Nephron (organoid): ENCODE data around the gene CDH4.

Experiments used
- H3K27ac Mint-ChIP-seq, 3 experiments: 2 replicates each; pipeline ENCODE4 v1.8.0; 2020; ENCODE audit warnings: mixed read lengths in 3 of 3, mild to moderate bottlenecking in 2 of 3, moderate library complexity in 1 of 3
- H3K27me3 Mint-ChIP-seq: 2 replicates; pipeline ENCODE4 v1.8.0; 2021; ENCODE audit warnings: low read depth, mild to moderate bottlenecking, moderate library complexity, mixed read lengths
- H3K36me3 Mint-ChIP-seq: 2 replicates; pipeline ENCODE4 v1.8.0; 2020; ENCODE audit warnings: low read depth, mixed read lengths
- H3K4me1 Mint-ChIP-seq: 2 replicates; pipeline ENCODE4 v1.8.0; 2020; ENCODE audit warnings: mixed read lengths
- H3K4me3 Mint-ChIP-seq, 3 experiments: 2 replicates each; pipeline ENCODE4 v1.8.0; 2020; ENCODE audit warnings: mild to moderate bottlenecking in 3 of 3, mixed read lengths in 3 of 3, moderate library complexity in 2 of 3
- H3K9me3 Mint-ChIP-seq: 2 replicates; pipeline ENCODE4 v1.8.0; 2020; ENCODE audit warnings: mixed read lengths
- TF ChIP-seq, protein P1 (sequence below), 3 experiments: fragments of 200-600 bp; sonication (generic); IDR thresholded peaks; one replicate each; pipeline ENCODE4 v1.5.0; 2021; ENCODE audit warnings: antibody characterized with exemption in 3 of 3; ENCODE audit not compliant: unreplicated experiment in 3 of 3

The CDH4 gene

DNA sequence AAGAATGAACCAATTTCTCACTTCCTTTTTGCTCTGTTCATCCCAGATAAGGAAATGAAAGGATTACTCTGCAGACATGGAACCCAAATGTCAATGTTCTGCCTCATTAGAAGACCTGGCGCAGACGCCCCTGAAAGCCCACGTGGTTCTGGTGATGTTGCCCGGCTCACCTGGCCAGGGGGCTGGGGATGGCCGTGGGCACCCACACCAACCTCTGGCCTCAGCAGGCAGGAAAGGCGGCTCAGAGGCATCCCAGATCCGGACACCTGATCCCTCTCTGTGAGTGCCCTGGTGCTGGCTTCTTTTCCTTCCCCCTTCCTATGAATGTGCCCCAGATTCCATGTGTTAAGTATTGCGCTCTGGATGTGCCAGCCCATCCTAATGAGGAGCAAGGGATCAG is 33.6 kb downstream of the CDH4 start:
- Mint-ChIP-seq H3K4me1 (peaks cover 19% of the 10 kb centered on the region), H3K36me3 (peaks cover 3% of the 10 kb centered on the region), H3K4me3 (no peak overlapping the region), H3K27me3 (peaks cover 40% of the 10 kb centered on the region), H3K9me3 (peaks cover 3% of the 10 kb centered on the region), H3K27ac (no peak overlapping the region)
- TF ChIP-seq, protein P1, sequence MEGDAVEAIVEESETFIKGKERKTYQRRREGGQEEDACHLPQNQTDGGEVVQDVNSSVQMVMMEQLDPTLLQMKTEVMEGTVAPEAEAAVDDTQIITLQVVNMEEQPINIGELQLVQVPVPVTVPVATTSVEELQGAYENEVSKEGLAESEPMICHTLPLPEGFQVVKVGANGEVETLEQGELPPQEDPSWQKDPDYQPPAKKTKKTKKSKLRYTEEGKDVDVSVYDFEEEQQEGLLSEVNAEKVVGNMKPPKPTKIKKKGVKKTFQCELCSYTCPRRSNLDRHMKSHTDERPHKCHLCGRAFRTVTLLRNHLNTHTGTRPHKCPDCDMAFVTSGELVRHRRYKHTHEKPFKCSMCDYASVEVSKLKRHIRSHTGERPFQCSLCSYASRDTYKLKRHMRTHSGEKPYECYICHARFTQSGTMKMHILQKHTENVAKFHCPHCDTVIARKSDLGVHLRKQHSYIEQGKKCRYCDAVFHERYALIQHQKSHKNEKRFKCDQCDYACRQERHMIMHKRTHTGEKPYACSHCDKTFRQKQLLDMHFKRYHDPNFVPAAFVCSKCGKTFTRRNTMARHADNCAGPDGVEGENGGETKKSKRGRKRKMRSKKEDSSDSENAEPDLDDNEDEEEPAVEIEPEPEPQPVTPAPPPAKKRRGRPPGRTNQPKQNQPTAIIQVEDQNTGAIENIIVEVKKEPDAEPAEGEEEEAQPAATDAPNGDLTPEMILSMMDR (IDR thresholded peaks at IDR 0.05; ENCODE audit: unreplicated experiment in 3 of 3) = no peak

DNA sequence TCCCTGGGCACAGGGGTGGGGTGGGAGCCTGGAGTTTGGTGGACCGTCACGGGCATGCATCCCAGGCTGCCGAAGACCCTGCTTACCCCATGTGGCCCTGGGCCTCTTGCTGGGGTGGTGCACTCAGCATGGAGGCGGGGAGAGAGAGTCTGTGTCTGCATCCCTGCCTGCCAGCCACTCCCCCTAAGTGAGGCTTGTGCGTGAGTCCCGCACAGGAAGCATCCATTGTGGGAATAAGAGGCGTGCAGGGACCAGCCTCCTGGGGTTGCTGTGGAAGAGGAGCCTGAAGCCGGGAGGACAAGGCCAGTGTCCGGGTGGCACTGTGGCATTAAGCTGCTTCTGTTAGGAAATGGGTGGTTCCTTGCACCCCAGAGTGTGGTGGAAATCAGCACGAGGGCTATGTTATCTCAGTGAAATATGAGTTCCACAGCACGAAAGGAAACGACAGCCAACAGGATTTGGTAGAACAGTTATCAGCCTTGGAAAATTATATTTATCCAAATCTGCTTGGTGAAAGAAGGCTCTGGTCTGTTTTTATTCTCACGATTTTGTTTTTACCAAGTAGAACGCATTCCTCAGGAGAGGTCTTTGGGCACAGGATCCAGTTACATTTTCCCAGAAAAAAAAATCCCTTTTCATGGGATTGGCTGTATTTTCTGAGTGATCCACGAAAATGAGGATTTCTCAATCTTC is 35.7 kb downstream of the CDH4 start:
- Mint-ChIP-seq H3K4me1 (peaks cover 19% of the 10 kb centered on the region), H3K27me3 (peaks cover 46% of the 10 kb centered on the region), H3K36me3 (no peaks in the 10 kb centered on the region), H3K4me3 (no peak overlapping the region), H3K9me3 (peaks cover 3% of the 10 kb centered on the region), H3K27ac (no peak overlapping the region)
- TF ChIP-seq, protein P1 (IDR thresholded peaks at IDR 0.05; ENCODE audit: unreplicated experiment in 3 of 3) = no peak

DNA sequence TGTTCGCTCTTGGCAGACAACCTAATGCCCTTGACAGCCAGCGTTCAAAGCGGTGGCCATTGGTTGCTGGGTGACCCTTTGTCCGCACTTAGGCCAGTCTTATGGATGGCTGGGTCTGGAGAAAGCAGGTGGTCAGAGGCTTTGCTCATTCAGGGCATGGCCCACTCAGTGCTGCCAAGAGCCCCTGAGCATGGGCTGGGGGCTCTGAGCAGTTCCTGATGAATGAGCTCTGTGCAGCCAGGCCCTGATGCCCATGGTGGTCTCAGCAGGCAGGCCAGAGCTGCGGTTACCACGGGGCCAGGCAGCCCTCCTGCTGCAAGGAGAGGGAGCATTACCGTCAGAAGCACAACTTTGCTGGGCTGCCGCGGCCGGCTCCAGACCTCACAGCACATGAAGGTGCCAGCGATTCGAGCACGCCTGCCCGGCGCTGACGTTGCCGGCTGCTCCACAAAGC is 36.3 kb downstream of the CDH4 start:
- Mint-ChIP-seq H3K4me3 (no peak overlapping the region), H3K27ac (no peak overlapping the region)

DNA sequence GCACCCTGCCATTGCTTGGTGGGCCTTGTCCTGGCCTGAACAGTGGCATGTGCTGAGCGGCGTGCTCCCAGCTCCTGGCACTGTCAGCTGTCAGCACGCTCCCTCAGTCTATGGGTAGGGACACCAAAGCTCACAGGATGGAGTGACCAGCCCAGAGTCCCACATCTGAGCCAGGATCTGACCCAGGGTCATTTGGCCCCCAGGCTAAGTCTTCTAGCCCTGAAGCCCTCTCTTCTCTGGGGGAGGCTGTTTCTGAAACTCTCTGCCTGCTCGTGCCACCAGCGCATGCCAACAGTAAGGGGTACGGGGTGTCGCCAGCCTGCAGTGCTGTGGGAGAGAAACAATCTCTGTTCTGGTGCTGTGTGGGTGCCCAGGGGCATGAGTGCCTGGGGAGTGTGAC is 37.1 kb downstream of the CDH4 start:
- Mint-ChIP-seq H3K27me3 (peaks cover 50% of the 10 kb centered on the region), H3K36me3 (no peaks in the 10 kb centered on the region), H3K4me1 (peaks cover 19% of the 10 kb centered on the region), H3K27ac (no peak overlapping the region), H3K4me3 (no peak overlapping the region), H3K9me3 (peaks cover 3% of the 10 kb centered on the region)
- TF ChIP-seq, protein P1 (IDR thresholded peaks at IDR 0.05; ENCODE audit: unreplicated experiment in 3 of 3) = no peak

More for the DNA sequence above, 36.3 kb downstream of the CDH4 start:
- Mint-ChIP-seq H3K27me3 (peaks cover 47% of the 10 kb centered on the region), H3K4me1 (peaks cover 19% of the 10 kb centered on the region), H3K36me3 (no peaks in the 10 kb centered on the region), H3K9me3 (peaks cover 3% of the 10 kb centered on the region)
- TF ChIP-seq, protein P1 (IDR thresholded peaks at IDR 0.05; ENCODE audit: unreplicated experiment in 3 of 3) = no peak

DNA sequence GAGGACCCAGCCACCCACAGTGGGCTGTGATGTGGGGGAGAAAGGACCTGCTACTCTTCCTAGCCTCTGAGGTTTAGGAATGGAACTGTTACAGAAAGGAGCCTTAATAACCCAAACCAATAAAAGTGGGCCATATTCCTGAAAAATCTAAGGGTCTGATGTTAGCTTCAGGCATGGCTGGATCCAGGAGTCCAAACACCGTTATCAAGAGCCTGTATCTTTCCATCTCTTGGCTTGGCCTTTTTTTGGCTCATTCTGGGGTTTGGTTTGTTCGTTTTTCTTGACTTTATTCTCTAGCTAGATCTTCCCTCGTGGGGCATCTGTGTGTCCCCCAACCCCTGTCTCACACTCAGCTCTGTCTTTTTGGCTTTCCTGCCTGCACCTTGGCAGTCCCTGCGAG is 38.7 kb downstream of the CDH4 start:
- H3K36me3 Mint-ChIP-seq = no peaks in the 10 kb centered on the region
- no peak overlapping the region for H3K27ac Mint-ChIP-seq
- peaks cover 29% of the 10 kb centered on the region for H3K4me1 Mint-ChIP-seq
- TF ChIP-seq, protein P1 (IDR thresholded peaks at IDR 0.05; ENCODE audit: unreplicated experiment in 3 of 3) = no peak
- peaks cover 44% of the 10 kb centered on the region for H3K27me3 Mint-ChIP-seq
- no peak overlapping the region for H3K4me3 Mint-ChIP-seq
- peaks cover 3% of the 10 kb centered on the region for H3K9me3 Mint-ChIP-seq
